Testis (tissue), 3 donors: Measurements from ENCODE around the gene ADGRD1. TPM values are rescaled to one million over a fixed set of nuclear protein-coding genes. Genes with fewer than 3 reads are reported as not detected.

Source experiments
- DNase-seq: peaks from one replicate; pipeline ENCODE4 v3.0.0-alpha.2; 2019
- H3K27ac ChIP-seq, 2 donors: fragments of 200-600 bp; sonication (generic); one replicate each; pipeline ENCODE4 v1.5.1; 2019
- H3K27me3 ChIP-seq: fragments of 200-600 bp; sonication (generic); one replicate; pipeline ENCODE4 v1.5.1; 2019
- H3K36me3 ChIP-seq: fragments of 200-600 bp; sonication (generic); one replicate; pipeline ENCODE4 v1.5.1; 2017; ENCODE audit warnings: low read depth; ENCODE audit errors: missing control alignments
- H3K4me1 ChIP-seq: fragments of 200-600 bp; sonication (generic); one replicate; pipeline ENCODE4 v1.5.1; 2019
- H3K4me3 ChIP-seq, 2 donors: fragments of 200-600 bp; sonication (generic); one replicate each; pipeline ENCODE4 v1.5.1; 2017 to 2019
- H3K9me3 ChIP-seq: fragments of 200-600 bp; sonication (generic); one replicate; pipeline ENCODE4 v1.5.1; 2017
- CTCF ChIP-seq, 3 experiments: fragments of 450-650 bp in 2 of 3; fragments of 200-600 bp in 1 of 3; sonication (generic) in 1 of 3; IDR thresholded peaks; one replicate each; pipeline ENCODE4 v1.5.1; 2016 to 2019; ENCODE audit warnings: antibody characterized with exemption in 3 of 3, mild to moderate bottlenecking in 2 of 3, moderate library complexity in 1 of 3
- POLR2A ChIP-seq: fragments of 450-650 bp; IDR thresholded peaks from one replicate; pipeline ENCODE4 v1.6.1; 2017; ENCODE audit warnings: antibody characterized with exemption, mild to moderate bottlenecking, moderate library complexity
- WGBS, 2 donors: methylation state at CpG; one replicate each; pipeline ENCODE4 v1.1.5; 2018; 5-methylcytosine and 5-hydroxymethylcytosine counted together
- intact Hi-C: fragments of 100-400 bp; cut with DNase I; formaldehyde crosslinking; loops from one replicate; pipeline ENCODE4 v1.15.1; 2023; ENCODE audit warnings: low total_unique reads
- polyA plus RNA-seq: library from polyadenylated mRNA; stranded (reverse); fragments of 350-450 nt; fragmentation: Illumina TruSeq; extraction: RNeasy Lipid Tissue Mini Kit (QIAGEN cat#74804); gene quantifications from one replicate; pipeline ENCODE4 v1.2.3, GENCODE V29; 2014; ENCODE audit warnings: low read depth, low replicate concordance; ENCODE audit not compliant: insufficient read depth
- total RNA-seq, 2 donors: library from RNA; depleted of rRNA; stranded (reverse); fragments of >200 nt; gene quantifications; one replicate each; pipeline ENCODE4 v1.2.3, GENCODE V29; 2016

ADGRD1 gene
- total and polyA plus RNA-seq, 3 donors from 2014 or later = 27.2 to 43.2 (median 42.8) TPM

DNA sequence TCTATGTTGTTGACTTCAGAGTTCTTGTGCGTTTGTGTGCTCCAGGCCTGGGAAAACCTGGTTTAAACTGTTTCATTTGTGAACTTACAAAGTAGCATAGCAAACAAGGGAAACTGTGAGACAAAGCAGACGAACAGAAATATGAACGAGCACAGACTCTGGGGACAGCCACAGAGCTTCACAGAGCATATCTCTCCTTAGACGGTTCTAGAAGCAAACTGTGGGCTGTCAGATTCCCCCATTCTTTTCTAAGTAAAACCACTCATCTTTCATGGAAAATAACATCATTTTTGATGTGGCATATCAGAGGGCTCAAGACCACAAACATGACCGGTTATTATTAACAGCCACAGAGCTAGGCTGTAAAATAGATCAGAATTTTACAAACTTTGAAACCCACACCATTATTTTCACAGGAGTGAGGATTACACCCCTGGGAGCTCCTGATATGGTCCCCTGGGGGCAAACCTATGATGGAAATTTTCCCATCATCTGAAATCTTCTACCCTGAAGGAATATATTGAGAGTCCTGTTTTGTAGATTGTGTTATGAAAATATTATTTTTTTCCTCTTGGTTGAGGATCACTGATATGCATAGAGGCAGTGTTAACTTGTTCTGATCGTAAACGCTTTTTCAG lies 102.0 kb downstream of the ADGRD1 start:
- no peak overlapping the region for H3K27ac ChIP-seq

GRCh38 chr12:131056626-131057025 lies 102.9 kb downstream of the ADGRD1 start:
- no peaks in the 10 kb centered on the region for H3K4me1 ChIP-seq
- DNase-seq = no peak
- TF ChIP-seq POLR2A (no peak), CTCF (IDR thresholded peaks at IDR 0.05) (no peak)
- no peak overlapping the region for H3K4me3 ChIP-seq
- no peaks in the 10 kb centered on the region for H3K27me3 ChIP-seq
- H3K9me3 ChIP-seq = no peaks in the 10 kb centered on the region
- H3K36me3 ChIP-seq = no peaks in the 10 kb centered on the region
- intact Hi-C loops = no loop called here
- WGBS, 2 donors = 83 to 89% methylated on average over 10 of the region's 10 CpGs
- no peak overlapping the region for H3K27ac ChIP-seq

More for the DNA sequence above, 102.0 kb downstream of the ADGRD1 start:
- Histone ChIP-seq H3K36me3 (no peaks in the 10 kb centered on the region), H3K27me3 (no peaks in the 10 kb centered on the region), H3K9me3 (no peaks in the 10 kb centered on the region), H3K4me1 (no peaks in the 10 kb centered on the region), H3K4me3 (no peak overlapping the region)
- no peak for TF ChIP-seq CTCF (IDR thresholded peaks at IDR 0.05)
- no peak for TF ChIP-seq POLR2A
- DNase-seq = no peak
- intact Hi-C loops = no loop called here
- WGBS, 2 donors = 81 to 83% methylated on average over 7 of the region's 7 CpGs

- WGBS, 2 donors = 85 to 91% methylated on average over 25 of the region's 25 CpGs
- intact Hi-C loops = no loop called here
- H3K27ac ChIP-seq = no peak overlapping the region
Observed at GRCh38 chr12:131057211-131057721, 103.6 kb downstream of the ADGRD1 start.

DNA sequence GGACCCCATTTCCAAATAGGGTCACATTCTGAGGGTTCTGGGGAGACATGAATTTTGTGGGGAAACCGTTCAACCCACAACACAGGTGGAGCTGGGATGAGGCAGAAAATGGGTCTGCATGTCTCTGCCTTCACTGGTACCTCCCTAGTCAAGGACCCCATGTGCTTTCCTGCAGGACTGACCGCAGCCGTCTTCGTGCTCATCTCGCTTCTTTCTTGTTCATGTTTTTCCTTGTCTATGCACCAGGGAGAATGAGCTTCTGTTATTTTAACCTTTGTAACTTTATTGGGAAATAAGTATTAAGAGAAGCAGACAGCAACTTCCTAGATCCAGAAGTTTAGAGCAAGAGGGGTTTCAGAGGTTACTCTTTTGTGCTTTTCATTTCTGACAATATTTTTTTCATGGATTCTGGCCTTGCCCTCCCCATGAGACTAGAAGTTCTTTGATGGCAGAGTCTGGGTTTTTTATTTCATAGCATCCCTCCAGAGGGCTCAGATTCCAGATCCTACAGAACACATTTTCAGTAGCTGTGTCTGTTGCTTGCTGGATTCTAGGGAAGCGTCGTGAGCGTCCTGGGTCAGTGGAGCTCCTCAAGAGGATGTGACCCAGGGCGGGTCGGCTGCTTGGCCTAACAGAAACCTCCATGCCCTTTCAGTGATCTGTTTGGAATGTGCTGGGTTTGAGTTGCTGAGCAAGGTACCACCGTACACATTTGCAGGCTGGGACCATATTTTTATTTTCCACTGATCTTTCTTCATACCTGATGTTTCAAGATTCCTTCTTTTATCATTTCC lies 104.2 kb downstream of the ADGRD1 start:
- no peak overlapping the region for H3K4me3 ChIP-seq
- DNase-seq = peak; percentile 14
- no peak for TF ChIP-seq CTCF (IDR thresholded peaks at IDR 0.05)
- TF ChIP-seq POLR2A = no peak
- no peaks in the 10 kb centered on the region for H3K36me3 ChIP-seq
- WGBS, 2 donors = 65 to 70% methylated on average over 11 of the region's 11 CpGs
- H3K9me3 ChIP-seq = no peaks in the 10 kb centered on the region
- H3K27me3 ChIP-seq = no peaks in the 10 kb centered on the region
- H3K4me1 ChIP-seq = no peaks in the 10 kb centered on the region
- intact Hi-C loops = no loop called here
- no peak overlapping the region for H3K27ac ChIP-seq

More at GRCh38 chr12:131057211-131057721, 103.6 kb downstream of the ADGRD1 start:
- Histone ChIP-seq H3K27me3 (no peaks in the 10 kb centered on the region), H3K9me3 (no peaks in the 10 kb centered on the region), H3K4me1 (no peaks in the 10 kb centered on the region), H3K4me3 (no peak overlapping the region), H3K36me3 (no peaks in the 10 kb centered on the region)
- TF ChIP-seq POLR2A = no peak
- no peak for TF ChIP-seq CTCF (IDR thresholded peaks at IDR 0.05)
- DNase-seq = peak; percentile 12
